HG03025 (cell line): ENCODE data around the gene ETNK2.

Experiments
- ATAC-seq: cut with Tn5 transposase; IDR thresholded peaks from one replicate; pipeline ENCODE4 v1.9.1; 2021; ENCODE audit warnings: mild to moderate bottlenecking, moderate library complexity; ENCODE audit not compliant: unreplicated experiment, low FRiP score

Gene ETNK2

GRCh38 chr1:204083491-204083890 is 68.4 kb downstream of the ETNK2 start:
- no peak for ATAC-seq

- ATAC-seq: no peak
These were observed 69.9 kb downstream of the ETNK2 start for GRCh38 chr1:204081791-204082513.

GRCh38 chr1:204081164-204081790 is 70.6 kb downstream of the ETNK2 start:
- ATAC-seq: no peak
